ENCODE results near the gene CROCC2. TPM values are rescaled to one million over a fixed set of nuclear protein-coding genes. Genes with fewer than 3 reads are reported as not detected.

The CROCC2 gene
- total RNA-seq, 4 donors from 2014 or later: 0.79 to 2.6 (median 1.8) TPM; not detected in 1

- DNase-seq: peak; percentile 9 to 10
- Histone ChIP-seq H3K27me3 (no peaks in the 10 kb centered on the region), H3K27ac (no peak overlapping the region), H3K36me3 (no peaks in the 10 kb centered on the region), H3K9me3 (peaks cover 0 to 5% of the 10 kb centered on the region in 2 donors), H3K4me1 (no peaks in the 10 kb centered on the region), H3K4me3 (no peak overlapping the region)
- intact Hi-C loops (cut with DNase I; ENCODE audit: low total_unique reads): no loop called here
- TF ChIP-seq POLR2A (IDR thresholded peaks at IDR 0.05): no peak
- TF ChIP-seq CTCF (IDR thresholded peaks at IDR 0.05): no peak
Observed at GRCh38 chr2:240925191-240925567, 19.0 kb downstream of the CROCC2 start.

GRCh38 chr2:240925568-240926515 lies 19.7 kb downstream of the CROCC2 start:
- Histone ChIP-seq H3K36me3 (no peaks in the 10 kb centered on the region), H3K4me3 (no peak overlapping the region), H3K4me1 (no peaks in the 10 kb centered on the region), H3K9me3 (peaks cover 0 to 5% of the 10 kb centered on the region in 2 donors), H3K27ac (no peak overlapping the region), H3K27me3 (no peaks in the 10 kb centered on the region)
- DNase-seq: peak; percentile 7 to 9
- TF ChIP-seq CTCF (IDR thresholded peaks at IDR 0.05): no peak
- no peak for TF ChIP-seq POLR2A (IDR thresholded peaks at IDR 0.05)
- intact Hi-C loops (cut with DNase I; ENCODE audit: low total_unique reads): no loop called here

- Histone ChIP-seq H3K27me3 (no peaks in the 10 kb centered on the region), H3K27ac (no peak overlapping the region), H3K4me1 (no peaks in the 10 kb centered on the region), H3K4me3 (no peak overlapping the region), H3K36me3 (no peaks in the 10 kb centered on the region), H3K9me3 (peaks cover 0 to 5% of the 10 kb centered on the region in 2 donors)
- intact Hi-C loops (cut with DNase I; ENCODE audit: low total_unique reads): no loop called here
- TF ChIP-seq POLR2A (IDR thresholded peaks at IDR 0.05) (no peak), CTCF (IDR thresholded peaks at IDR 0.05) (no peak)
- DNase-seq: peak; percentile 9 to 11
Observed at GRCh38 chr2:240926516-240927389, 20.6 kb downstream of the CROCC2 start.

GRCh38 chr2:240927390-240927781 lies 21.2 kb downstream of the CROCC2 start:
- no peaks in the 10 kb centered on the region for H3K36me3 ChIP-seq
- no peaks in the 10 kb centered on the region for H3K4me1 ChIP-seq
- H3K4me3 ChIP-seq: no peak overlapping the region
- H3K9me3 ChIP-seq: peaks cover 0 to 5% of the 10 kb centered on the region in 2 donors
- DNase-seq: no peak
- intact Hi-C loops (cut with DNase I; ENCODE audit: low total_unique reads): no loop called here
- H3K27ac ChIP-seq: no peak overlapping the region
- no peak for TF ChIP-seq CTCF (IDR thresholded peaks at IDR 0.05)
- TF ChIP-seq POLR2A (IDR thresholded peaks at IDR 0.05): no peak
- no peaks in the 10 kb centered on the region for H3K27me3 ChIP-seq
